Measurements from ENCODE around the gene DNAJB8.

GRCh38 chr3:128427175-128427857 is 39.4 kb downstream of the DNAJB8 start:
- TF ChIP-seq POLR2A (IDR thresholded peaks at IDR 0.05) (no peak), CTCF (IDR thresholded peaks at IDR 0.05) (no peak)
